HG02623 (cell line): ENCODE measurements around the gene SOX15.
A peak's percentile ranks its signal among the peaks of the same experiment; 100 is the strongest.
"Not testable (repeated sequence)": the region's sequence is repeated elsewhere in the genome, so short reads cannot be mapped to it uniquely, and the experiment has no call there.

Experiments
- ATAC-seq: cut with Tn5 transposase; IDR thresholded peaks from one replicate; pipeline ENCODE4 v1.9.1; 2021; ENCODE audit warnings: moderate library complexity; ENCODE audit not compliant: unreplicated experiment

The SOX15 gene

DNA sequence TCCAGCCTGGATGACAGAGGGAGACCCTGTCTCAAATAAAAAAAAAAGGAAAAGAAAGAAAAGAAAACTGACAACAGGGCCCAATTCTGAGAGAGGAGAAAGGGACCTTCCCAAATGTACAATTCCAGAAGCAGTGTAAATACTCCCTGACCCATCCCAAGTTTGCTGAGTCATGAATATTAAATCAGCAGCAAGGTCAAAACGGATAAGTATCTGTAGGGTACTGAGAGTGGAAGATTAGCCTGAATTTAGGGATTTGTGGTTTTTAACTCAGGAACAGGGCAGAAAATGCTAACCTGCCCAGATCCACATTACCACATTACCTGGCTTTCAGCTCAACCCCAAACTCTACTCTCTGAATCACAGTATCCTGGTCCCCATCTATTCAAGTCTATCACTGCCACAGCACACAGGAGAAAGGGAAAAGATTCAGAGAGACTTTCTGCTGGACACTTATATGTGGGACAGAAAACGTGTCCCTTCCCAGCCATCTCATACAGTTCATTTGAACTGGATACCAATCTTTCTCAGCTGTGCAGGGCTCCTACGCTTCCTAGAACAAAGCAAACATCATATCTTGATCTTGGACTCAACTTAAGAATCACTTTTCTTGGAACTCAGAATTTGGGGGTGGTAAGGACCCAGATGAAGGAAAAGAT, 21.9 kb upstream of the SOX15 start:
- ATAC-seq = no peak

GRCh38 chr17:7610641-7611040, 20.7 kb upstream of the SOX15 start:
- no peak for ATAC-seq

DNA sequence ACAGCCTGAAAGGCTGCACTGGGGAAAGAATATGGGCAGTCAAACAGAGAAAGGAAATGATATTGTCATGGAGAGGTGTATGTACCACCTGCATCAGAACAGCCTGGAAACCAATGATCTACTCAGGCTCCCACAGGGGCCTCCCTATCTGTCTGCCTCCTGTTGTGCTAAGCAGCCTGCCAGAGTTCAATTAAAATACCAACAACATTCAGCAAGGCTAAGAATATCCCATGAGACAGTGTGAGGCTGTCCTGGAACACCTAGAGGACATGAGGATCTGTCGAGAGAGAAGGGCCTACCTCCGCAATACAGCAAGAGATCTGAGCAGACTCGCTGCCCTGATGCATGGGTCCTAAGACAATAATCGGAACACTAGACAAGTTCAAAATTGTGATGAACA, 16.4 kb upstream of the SOX15 start:
- ATAC-seq = no peak

- not testable (repeated sequence) for ATAC-seq
These were observed 7.7 kb upstream of the SOX15 start for GRCh38 chr17:7597561-7597960.

GRCh38 chr17:7593296-7593695, 3.4 kb upstream of the SOX15 start:
- no peak for ATAC-seq

GRCh38 chr17:7592422-7593021, 2.6 kb upstream of the SOX15 start:
- no peak for ATAC-seq

- no peak for ATAC-seq
These were observed 1.7 kb upstream of the SOX15 start for GRCh38 chr17:7591596-7591995.

DNA sequence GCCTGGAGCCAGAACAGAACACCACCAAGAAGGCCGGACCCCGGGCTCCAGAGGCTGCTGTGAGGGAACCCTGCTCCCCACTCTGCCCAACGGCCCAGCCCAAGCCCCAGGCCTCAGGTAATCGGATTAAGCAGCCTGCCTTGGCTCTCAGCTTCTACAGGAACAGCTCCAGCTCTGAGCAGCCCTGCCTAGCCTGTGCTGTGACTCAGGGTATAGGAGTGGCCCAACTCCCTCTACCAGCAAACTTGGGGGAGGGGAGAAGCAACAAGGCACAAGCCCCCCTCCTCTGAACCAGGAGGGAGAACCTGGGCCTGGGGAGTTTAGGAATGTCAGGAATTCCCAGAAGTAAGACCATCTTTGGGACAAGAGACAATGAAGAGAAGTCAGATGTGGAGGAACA, 849 bp upstream of the SOX15 start:
- no peak for ATAC-seq

DNA sequence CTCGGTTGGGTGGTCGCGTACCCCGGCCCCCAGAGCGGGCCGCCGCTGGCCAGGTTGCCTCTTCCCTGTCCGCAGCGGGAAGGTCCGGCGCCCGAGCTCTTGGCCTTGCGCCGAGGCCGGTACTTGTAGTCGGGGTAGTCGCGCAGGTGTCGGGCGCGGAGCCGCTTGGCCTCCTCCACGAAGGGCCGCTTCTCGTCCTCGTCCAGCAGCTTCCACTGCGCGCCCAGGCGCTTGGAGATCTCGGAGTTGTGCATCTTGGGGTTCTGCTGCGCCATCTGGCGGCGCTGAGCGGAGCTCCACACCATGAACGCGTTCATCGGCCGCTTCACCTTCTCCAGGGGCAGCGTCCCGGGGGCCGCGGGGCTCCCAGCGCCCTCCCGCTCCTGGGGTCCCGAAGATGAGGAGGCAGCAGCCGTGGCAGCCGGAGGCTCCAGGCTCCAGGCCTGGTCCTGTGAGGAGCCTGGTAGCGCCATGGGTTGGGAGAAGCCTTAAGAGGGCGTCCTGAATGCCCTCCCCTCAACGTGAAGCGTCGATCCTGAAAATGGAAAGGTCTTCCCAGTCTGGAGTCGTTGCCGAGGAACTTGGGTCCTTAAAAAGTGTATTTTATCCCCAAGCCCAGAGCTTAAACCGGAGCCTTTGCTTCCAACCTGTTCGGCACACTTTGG, 558 bp downstream of the SOX15 start:
- ATAC-seq = no peak

- no peak for ATAC-seq
These were observed 1.2 kb downstream of the SOX15 start for GRCh38 chr17:7588553-7589203.

DNA sequence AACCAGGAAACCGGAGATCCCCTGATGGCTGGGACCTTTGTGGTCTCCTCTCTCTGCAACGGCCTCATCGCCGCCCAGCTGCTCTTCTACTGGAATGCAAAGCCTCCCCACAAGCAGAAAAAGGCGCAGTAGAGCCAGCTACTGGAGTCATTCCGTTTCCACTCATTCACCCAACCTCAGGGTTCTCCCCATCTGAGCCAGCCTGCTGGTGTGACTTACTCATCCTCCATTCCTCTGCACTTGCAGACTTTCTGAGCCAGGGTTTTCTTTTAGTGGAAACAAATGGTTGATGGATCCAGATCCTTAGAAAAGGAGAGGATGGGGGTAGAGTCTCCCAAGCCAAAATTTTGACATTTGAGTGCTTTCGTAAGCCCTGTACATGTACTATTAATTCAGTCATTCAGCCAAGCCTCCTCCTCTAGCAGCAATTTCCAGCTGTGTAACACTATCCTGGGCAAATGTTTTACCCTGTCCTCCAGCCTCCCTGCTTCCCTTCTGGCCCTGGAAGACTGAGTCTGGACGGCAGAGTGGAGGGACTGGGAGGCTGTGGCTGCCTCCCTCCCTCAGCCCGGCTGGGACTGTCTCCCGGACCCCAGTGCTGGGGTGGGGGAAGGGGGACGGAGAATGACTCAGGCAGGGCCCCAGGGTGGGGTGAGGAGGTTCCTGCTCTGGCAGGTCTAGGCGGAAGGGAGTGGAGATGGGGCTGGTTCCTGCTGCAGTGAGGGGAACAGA, 2.3 kb downstream of the SOX15 start:
- no peak for ATAC-seq

DNA sequence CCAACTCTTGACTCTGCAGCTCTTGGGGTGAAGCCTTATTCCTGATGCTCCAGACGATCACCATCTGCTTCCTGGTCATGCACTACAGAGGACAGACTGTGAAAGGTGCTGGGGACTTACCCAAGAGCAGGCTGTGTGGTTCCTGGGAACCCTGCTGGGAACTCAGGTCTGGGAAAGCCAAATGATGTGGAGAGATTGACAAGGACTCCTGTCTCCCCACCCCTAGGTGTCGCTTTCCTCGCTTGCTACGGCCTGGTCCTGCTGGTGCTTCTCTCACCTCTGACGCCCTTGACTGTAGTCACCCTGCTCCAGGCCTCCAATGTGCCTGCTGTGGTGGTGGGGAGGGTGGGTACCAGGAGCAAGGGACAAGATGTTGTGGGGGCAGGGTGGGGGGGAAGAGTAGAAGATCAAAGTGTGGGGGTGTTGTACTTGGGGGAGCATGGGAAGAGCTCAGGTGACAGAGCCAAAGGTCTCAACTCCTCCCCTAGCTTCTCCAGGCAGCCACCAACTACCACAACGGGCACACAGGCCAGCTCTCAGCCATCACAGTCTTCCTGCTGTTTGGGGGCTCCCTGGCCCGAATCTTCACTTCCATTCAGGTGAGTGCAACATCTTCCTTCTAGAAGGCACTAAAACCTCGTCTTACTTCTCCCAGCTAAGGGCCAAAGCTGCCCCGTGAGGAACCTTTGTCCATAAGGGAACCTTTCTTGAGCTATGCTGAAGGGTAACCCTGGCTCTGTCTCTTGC, 3.0 kb downstream of the SOX15 start:
- ATAC-seq = no peak

DNA sequence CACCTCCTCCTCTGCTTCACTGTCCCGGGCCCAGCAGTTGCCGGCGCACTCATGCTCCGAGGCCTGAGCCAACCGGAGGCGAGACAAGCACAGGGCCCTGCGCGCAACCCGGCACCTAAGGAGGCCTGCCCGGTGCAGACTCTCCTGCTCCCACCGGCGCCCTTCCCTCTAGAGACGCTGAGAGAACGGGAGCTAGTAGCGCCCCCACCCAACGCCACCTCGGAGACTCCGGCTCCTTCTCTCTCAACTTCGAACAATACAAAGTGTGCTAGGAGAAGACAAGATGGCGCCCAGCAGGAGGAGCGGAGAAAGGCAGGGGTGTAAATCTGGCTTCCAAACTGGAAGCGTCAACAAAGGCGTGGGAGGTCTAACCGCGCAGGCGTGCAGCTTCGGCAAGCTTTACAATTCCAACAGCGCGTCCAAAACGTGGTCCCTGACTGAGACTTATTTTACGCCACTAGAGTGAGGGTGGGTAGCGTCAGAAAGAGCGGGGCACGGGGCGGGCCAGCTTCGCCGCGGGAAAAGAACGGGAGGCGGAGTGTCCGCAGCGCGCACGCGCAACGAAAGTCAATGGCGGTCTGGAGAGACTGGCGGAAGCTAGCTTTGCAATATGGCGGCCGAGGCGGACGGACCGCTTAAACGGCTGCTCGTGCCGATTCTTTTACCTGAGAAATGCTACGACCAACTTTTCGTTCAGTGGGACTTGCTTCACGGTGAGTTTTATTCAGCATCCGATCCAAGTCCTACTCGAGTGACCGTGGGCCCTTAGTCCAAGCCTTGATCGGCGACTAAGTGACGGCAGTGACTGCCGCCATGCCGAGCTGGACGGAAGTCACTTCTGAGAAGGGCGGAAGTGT, 6.4 kb downstream of the SOX15 start, which contains the start of gene MPDU1:
Gene MPDU1 (plus strand): TSS at position 600 of the 857 bp plus-strand sequence. CDS start 11 bp downstream, at position 611.
- ATAC-seq = peak; percentile 69

DNA sequence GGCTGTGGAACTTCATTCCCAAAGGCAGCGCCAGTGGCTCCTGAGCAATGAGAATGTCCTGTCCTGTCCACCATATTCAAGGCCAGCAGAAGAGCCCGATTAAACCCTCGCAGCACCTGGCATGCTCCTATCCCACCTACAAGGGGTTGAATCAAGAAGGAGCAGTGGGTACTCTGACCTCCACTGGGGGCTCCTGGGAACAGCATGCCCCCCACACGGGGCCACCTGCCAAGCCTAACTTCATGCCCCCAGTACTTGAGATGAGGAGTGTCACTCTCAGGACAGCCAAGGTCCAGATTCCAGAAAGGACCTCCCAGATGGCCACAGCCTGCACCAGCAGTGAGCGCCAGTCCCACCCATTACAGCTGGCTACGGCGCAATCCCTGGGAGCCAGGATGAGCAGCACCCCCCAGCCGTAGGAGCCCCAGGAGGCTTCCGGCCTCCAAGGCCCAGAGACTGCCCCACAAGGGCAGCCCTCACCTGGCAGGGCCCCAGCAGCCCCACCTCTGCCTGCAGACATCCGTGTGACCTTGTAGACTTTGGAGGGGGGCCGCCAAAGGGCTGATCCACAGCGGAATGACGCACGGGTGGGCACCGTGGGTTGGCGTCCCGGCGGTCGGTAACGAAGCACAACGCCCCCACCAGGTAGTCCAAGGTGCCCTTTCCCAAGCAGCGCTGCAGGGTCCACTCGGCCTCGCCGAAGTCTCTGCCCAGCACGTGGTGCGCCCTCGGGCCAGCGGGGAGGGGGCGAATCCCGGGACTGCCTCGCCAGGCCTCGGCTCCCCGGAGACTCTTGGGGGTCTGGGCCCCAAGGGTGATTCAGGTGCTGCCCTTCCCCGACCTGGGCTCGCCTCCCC, 7.3 kb downstream of the SOX15 start:
- no peak for ATAC-seq

- no peak for ATAC-seq
These were observed 9.0 kb downstream of the SOX15 start for GRCh38 chr17:7580604-7581575.

GRCh38 chr17:7579834-7580603, 9.9 kb downstream of the SOX15 start:
- no peak for ATAC-seq
